H9 (cell line): ENCODE data around the gene IFIT5. TPM values are rescaled to one million over a fixed set of nuclear protein-coding genes. Genes with fewer than 3 reads are reported as not detected.
A peak's percentile ranks its signal among the peaks of the same experiment; 100 is the strongest.

Experiments
- DNase-seq: peaks from one replicate; pipeline ENCODE4 v3.0.0-alpha.2; 2017
- H2AFZ ChIP-seq: one replicate; pipeline ENCODE4 v1.6.1; 2013; ENCODE audit warnings: mild to moderate bottlenecking, low read length, control low read depth, moderate library complexity
- H2AK5ac ChIP-seq: 2 replicates; pipeline ENCODE4 v1.6.1; 2013; ENCODE audit warnings: low read length, control low read depth, mixed read lengths; ENCODE audit not compliant: insufficient read length
- H2BK120ac ChIP-seq: one replicate; pipeline ENCODE4 v1.6.1; 2013; ENCODE audit warnings: low read depth, mild to moderate bottlenecking, low read length, control low read depth, inconsistent platforms; ENCODE audit not compliant: poor library complexity, severe bottlenecking
- H2BK12ac ChIP-seq: 2 replicates; pipeline ENCODE4 v1.6.1; 2013; ENCODE audit warnings: low read length, control low read depth, mixed read lengths, low read depth; ENCODE audit not compliant: insufficient read length
- H2BK15ac ChIP-seq: 2 replicates; pipeline ENCODE4 v1.6.1; 2013; ENCODE audit warnings: low read depth, low read length, control low read depth
- H2BK20ac ChIP-seq: one replicate; pipeline ENCODE4 v1.6.1; 2013; ENCODE audit warnings: low read depth, mild to moderate bottlenecking, low read length, control low read depth, inconsistent platforms; ENCODE audit not compliant: poor library complexity, severe bottlenecking
- H2BK5ac ChIP-seq: 2 replicates; pipeline ENCODE4 v1.6.1; 2013; ENCODE audit warnings: low read length, control low read depth, mixed read lengths; ENCODE audit not compliant: insufficient read length
- H3K14ac ChIP-seq: 2 replicates; pipeline ENCODE4 v1.6.1; 2013; ENCODE audit warnings: low read length, control low read depth; ENCODE audit not compliant: insufficient read depth
- H3K18ac ChIP-seq: 2 replicates; pipeline ENCODE4 v1.6.1; 2013; ENCODE audit warnings: low read depth, mild to moderate bottlenecking, mixed read lengths, low read length, control low read depth; ENCODE audit not compliant: insufficient read length
- H3K23ac ChIP-seq: 2 replicates; pipeline ENCODE4 v1.6.1; 2013; ENCODE audit warnings: low read length, control low read depth, mixed read lengths, low read depth; ENCODE audit not compliant: insufficient read length
- H3K23me2 ChIP-seq: 2 replicates; pipeline ENCODE4 v1.6.1; 2013; ENCODE audit warnings: low read depth, mild to moderate bottlenecking, mixed read lengths, low read length, control low read depth; ENCODE audit not compliant: insufficient read length, poor library complexity, severe bottlenecking
- H3K27ac ChIP-seq: 2 replicates; pipeline ENCODE4 v1.5.1; 2013; ENCODE audit warnings: low read length, control low read depth, mixed read lengths, low read depth; ENCODE audit not compliant: insufficient read length
- H3K27me3 ChIP-seq: 2 replicates; pipeline ENCODE4 v1.6.1; 2013; ENCODE audit warnings: low read length, control low read depth, inconsistent platforms; ENCODE audit not compliant: insufficient read depth
- H3K4ac ChIP-seq: 2 replicates; pipeline ENCODE4 v1.6.1; 2013; ENCODE audit warnings: low read depth, mild to moderate bottlenecking, control low read depth, inconsistent platforms, low read length, moderate library complexity
- H3K4me1 ChIP-seq: 2 replicates; pipeline ENCODE4 v1.6.1; 2013; ENCODE audit warnings: low read length, control low read depth, inconsistent platforms; ENCODE audit not compliant: insufficient read depth
- H3K4me2 ChIP-seq: 2 replicates; pipeline ENCODE4 v1.6.1; 2013; ENCODE audit warnings: low read length, control low read depth, mixed read lengths; ENCODE audit not compliant: insufficient read length, insufficient read depth
- H3K56ac ChIP-seq: 2 replicates; pipeline ENCODE4 v1.6.1; 2013; ENCODE audit warnings: low read depth, mild to moderate bottlenecking, mixed read lengths, low read length, control low read depth; ENCODE audit not compliant: insufficient read length
- H3K79me1 ChIP-seq: 2 replicates; pipeline ENCODE4 v1.6.1; 2013; ENCODE audit warnings: low read depth, mild to moderate bottlenecking, moderate library complexity, low read length, control low read depth, inconsistent platforms; ENCODE audit not compliant: insufficient read depth, poor library complexity, severe bottlenecking
- H3K79me2 ChIP-seq: 2 replicates; pipeline ENCODE4 v1.6.1; 2013; ENCODE audit warnings: low read length, control low read depth, inconsistent platforms; ENCODE audit not compliant: insufficient read depth
- H3K9ac ChIP-seq: 2 replicates; pipeline ENCODE4 v1.6.1; 2013; ENCODE audit warnings: low read length, control low read depth, mixed read lengths; ENCODE audit not compliant: insufficient read length; ENCODE audit errors: extremely low read depth
- H3K9me3 ChIP-seq: one replicate; pipeline ENCODE4 v1.6.1; 2013; ENCODE audit warnings: low read depth, low read length, inconsistent platforms; ENCODE audit not compliant: control insufficient read depth
- H3T11ph ChIP-seq: one replicate; pipeline ENCODE4 v1.6.1; 2013; ENCODE audit warnings: mild to moderate bottlenecking, low read length, control low read depth, inconsistent platforms
- H4K20me1 ChIP-seq: one replicate; pipeline ENCODE4 v1.6.1; 2013; ENCODE audit not compliant: control insufficient read depth, insufficient read length, insufficient read depth
- H4K5ac ChIP-seq: 2 replicates; pipeline ENCODE4 v1.6.1; 2013; ENCODE audit warnings: low read depth, mild to moderate bottlenecking, mixed read lengths, low read length, control low read depth; ENCODE audit not compliant: insufficient read length
- H4K8ac ChIP-seq: replicated peaks from 2 replicates; pipeline ENCODE4 v1.6.1; 2013; ENCODE audit warnings: low read length, control low read depth, mixed read lengths, low read depth; ENCODE audit not compliant: insufficient read length
- H4K91ac ChIP-seq: 2 replicates; pipeline ENCODE4 v1.6.1; 2013; ENCODE audit warnings: low read depth, mild to moderate bottlenecking, moderate library complexity, mixed read lengths, low read length, control low read depth; ENCODE audit not compliant: insufficient read length
- H3K27ac Mint-ChIP-seq, 3 experiments: 2 replicates in 2 of 3; 3 replicates in 1 of 3; pipeline ENCODE4 v1.8.0; 2020 to 2021; ENCODE audit warnings: mixed read lengths in 3 of 3, mild to moderate bottlenecking in 1 of 3, moderate library complexity in 1 of 3
- H3K27me3 Mint-ChIP-seq: 2 replicates; pipeline ENCODE4 v1.8.0; 2021; ENCODE audit warnings: low read depth, mild to moderate bottlenecking, moderate library complexity, mixed read lengths
- H3K36me3 Mint-ChIP-seq, 3 experiments: 2 replicates in 2 of 3; 3 replicates in 1 of 3; pipeline ENCODE4 v1.8.0; 2020 to 2021; ENCODE audit warnings: low read depth in 3 of 3, mixed read lengths in 3 of 3; ENCODE audit not compliant: insufficient read depth in 1 of 3
- H3K4me1 Mint-ChIP-seq, 2 experiments: 2 replicates each; pipeline ENCODE4 v1.8.0; 2020; ENCODE audit warnings: mixed read lengths in 2 of 2
- H3K4me3 Mint-ChIP-seq, 2 experiments: 2 replicates in 1 of 2; 3 replicates in 1 of 2; pipeline ENCODE4 v1.8.0; 2020 to 2021; ENCODE audit warnings: mild to moderate bottlenecking in 2 of 2, mixed read lengths in 2 of 2, moderate library complexity in 1 of 2
- H3K9me3 Mint-ChIP-seq, 2 experiments: 2 replicates in 1 of 2; 3 replicates in 1 of 2; pipeline ENCODE4 v1.8.0; 2020; ENCODE audit warnings: mild to moderate bottlenecking in 2 of 2, mixed read lengths in 2 of 2, moderate library complexity in 1 of 2
- WGBS: extraction: QIAGEN DNeasy Blood & Tissue Kit; methylation state at CpG from one replicate; pipeline ENCODE4 v1.1.7; 2013; ENCODE audit warnings: missing lambda C conversion rate, low lambda C conversion rate, mixed read lengths; ENCODE audit not compliant: insufficient read length; ENCODE audit errors: extremely low coverage; 5-methylcytosine and 5-hydroxymethylcytosine counted together
- total RNA-seq: library from RNA; stranded (reverse); gene quantifications from 2 replicates; pipeline ENCODE4 v1.2.1, GENCODE V29; 2021
- TF ChIP-seq, protein P1 (sequence below): fragments of 200-600 bp; sonication (generic); conservative IDR thresholded peaks from 3 replicates; pipeline ENCODE4 v1.8.0; 2021; ENCODE audit warnings: antibody characterized with exemption, mild to moderate bottlenecking

The IFIT5 gene
- total RNA-seq, 1 experiment from 2014 or later, result 2.3 TPM

GRCh38 chr10:89399956-89400355 lies 14.4 kb upstream of the IFIT5 start:
- WGBS, result no CpG with 5 or more reads among the region's 1 CpG

More at GRCh38 chr10:89399956-89400355, 14.4 kb upstream of the IFIT5 start:
- H3K4me2 ChIP-seq, result no peak overlapping the region
- no peak overlapping the region for H2BK15ac ChIP-seq
- H4K5ac ChIP-seq, result no peak overlapping the region
- no peak overlapping the region for H3T11ph ChIP-seq
- no peaks in the 10 kb centered on the region for H3K79me2 ChIP-seq
- no peak overlapping the region for H3K18ac ChIP-seq
- H3K4me3 Mint-ChIP-seq, result no peak overlapping the region
- H3K27ac Mint-ChIP-seq, result peak overlapping the region in 1 of 3 experiments; percentile 13; a peak in 1 of 7 replicates
- H3K23me2 ChIP-seq, result no peaks in the 10 kb centered on the region
- H3K4me1 ChIP-seq, result no peaks in the 10 kb centered on the region
- H3K9me3 ChIP-seq, result no peaks in the 10 kb centered on the region
- H2BK120ac ChIP-seq, result no peak overlapping the region
- no peak overlapping the region for H4K91ac ChIP-seq
- DNase-seq, result no peak
- H3K27ac ChIP-seq, result no peak overlapping the region
- H3K23ac ChIP-seq, result no peak overlapping the region
- TF ChIP-seq, protein P1, sequence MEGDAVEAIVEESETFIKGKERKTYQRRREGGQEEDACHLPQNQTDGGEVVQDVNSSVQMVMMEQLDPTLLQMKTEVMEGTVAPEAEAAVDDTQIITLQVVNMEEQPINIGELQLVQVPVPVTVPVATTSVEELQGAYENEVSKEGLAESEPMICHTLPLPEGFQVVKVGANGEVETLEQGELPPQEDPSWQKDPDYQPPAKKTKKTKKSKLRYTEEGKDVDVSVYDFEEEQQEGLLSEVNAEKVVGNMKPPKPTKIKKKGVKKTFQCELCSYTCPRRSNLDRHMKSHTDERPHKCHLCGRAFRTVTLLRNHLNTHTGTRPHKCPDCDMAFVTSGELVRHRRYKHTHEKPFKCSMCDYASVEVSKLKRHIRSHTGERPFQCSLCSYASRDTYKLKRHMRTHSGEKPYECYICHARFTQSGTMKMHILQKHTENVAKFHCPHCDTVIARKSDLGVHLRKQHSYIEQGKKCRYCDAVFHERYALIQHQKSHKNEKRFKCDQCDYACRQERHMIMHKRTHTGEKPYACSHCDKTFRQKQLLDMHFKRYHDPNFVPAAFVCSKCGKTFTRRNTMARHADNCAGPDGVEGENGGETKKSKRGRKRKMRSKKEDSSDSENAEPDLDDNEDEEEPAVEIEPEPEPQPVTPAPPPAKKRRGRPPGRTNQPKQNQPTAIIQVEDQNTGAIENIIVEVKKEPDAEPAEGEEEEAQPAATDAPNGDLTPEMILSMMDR, result no peak
- H3K27me3 ChIP-seq, result no peaks in the 10 kb centered on the region
- H2BK20ac ChIP-seq, result no peak overlapping the region
- no peak overlapping the region for H2AFZ ChIP-seq
- H2BK12ac ChIP-seq, result no peak overlapping the region
- H2BK5ac ChIP-seq, result no peak overlapping the region
- H3K9me3 Mint-ChIP-seq, result peaks cover 9 to 15% of the 10 kb centered on the region in 2 experiments; a peak in 4 of 5 replicates
- H3K4me1 Mint-ChIP-seq, result peaks cover 0 to 10% of the 10 kb centered on the region in 2 experiments; a peak in 1 of 4 replicates
- H3K14ac ChIP-seq, result no peak overlapping the region
- peaks cover 2 to 9% (median 8%) of the 10 kb centered on the region in 3 experiments; a peak in 5 of 7 replicates for H3K36me3 Mint-ChIP-seq
- H2AK5ac ChIP-seq, result no peak overlapping the region
- no peaks in the 10 kb centered on the region; the same call in 1 of the 2 replicates for H3K27me3 Mint-ChIP-seq
- no peak overlapping the region for H3K4ac ChIP-seq
- H3K9ac ChIP-seq, result no peak overlapping the region
- H3K79me1 ChIP-seq, result no peaks in the 10 kb centered on the region
- no peak overlapping the region for H4K8ac ChIP-seq
- H3K56ac ChIP-seq, result no peak overlapping the region
- no peaks in the 10 kb centered on the region for H4K20me1 ChIP-seq
